Fibroblast of skin of scalp (primary cell): ENCODE data around the gene ULK4.

ENCODE experiments used
- DNase-seq: peaks from one replicate; pipeline ENCODE4 v3.0.0-alpha.2; 2013

The ULK4 gene

DNA sequence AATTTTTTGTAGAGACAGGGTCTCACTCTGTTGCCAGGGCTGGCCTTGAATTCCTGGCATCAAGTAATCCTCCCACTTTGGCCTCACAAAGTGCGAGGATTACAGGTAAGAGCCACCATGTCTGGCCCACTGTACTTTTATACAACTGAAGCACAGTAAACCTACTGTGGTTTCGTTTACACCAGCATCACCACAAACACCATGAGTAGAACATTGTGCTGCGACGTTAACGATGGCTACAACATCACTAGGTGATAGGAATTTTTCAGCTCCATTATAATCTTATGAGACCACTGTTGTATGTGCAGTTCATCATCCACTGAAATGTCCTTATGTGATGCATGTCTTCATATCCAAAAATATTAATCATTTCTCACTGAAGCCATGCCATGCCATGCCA, 750.9 kb downstream of the ULK4 start:
- DNase-seq = no peak

DNA sequence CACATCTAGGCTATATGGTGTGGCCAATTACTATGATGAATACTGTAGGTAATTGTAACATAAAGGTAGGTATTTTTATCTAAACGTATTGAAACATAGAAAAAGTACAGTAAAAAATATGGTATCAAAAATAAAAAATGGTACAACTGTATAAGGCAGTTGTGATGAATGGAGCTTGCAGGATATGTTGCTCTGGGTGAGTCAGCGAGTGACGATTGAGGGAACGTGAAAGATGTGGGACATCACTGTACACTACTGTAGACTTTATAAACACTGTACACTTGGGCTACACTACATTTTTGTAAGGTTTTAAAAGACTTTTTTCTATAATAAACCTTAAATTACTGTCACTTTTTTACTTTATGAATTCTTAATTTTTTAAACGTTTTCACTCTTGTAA, 752.3 kb downstream of the ULK4 start:
- DNase-seq = no peak

DNA sequence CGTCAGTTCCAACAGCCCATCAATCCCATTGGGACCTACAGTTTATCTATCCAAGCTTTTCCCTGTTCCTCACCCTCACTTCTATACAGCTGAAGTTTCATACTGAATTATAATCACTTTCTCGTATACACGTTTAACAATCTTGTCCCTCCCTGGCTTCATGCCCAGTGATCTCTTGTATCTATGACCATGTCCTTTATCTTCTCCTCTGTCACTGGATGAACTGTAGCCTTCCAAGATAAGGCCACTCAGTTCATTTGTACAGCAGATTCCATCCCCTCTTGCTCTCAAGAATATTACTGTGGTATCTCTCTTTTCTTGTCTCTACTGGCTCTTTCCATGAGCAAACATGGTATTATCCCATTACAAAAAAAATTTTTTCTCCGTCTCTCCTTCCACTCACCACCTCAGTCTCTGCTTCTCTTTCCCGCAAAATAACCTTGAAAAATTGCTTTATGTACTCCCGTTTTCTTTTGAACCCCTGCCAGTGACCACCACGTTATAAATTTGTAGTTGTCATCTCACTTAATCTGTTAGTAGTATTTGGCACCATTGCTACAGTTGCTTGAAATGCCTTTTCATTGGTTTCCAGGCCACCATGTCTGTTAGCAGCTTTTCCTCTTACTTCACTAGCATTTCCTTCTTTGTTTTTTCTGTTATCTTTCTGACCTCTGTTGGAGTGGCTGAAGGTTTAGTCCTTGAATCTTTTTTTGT, 753.2 kb downstream of the ULK4 start:
- no peak for DNase-seq

DNA sequence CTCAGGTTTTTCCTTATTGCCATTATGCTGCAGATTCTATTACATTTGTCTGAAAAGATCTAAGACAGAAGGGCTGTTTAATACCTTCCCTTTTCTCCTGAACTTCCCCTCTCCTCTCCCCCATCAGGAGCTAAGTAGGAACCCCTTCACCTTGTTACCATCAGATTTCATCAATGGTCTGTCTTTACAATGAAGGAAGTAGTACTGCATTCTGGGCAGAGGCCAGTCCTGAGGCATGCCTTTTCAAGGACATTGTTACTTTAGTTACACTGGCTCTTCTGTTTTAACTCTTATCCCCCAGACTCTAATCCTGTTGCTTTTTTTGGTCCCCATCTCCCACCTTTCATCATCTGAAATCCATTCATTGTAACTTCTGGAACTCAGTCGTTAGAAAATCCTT, 754.5 kb downstream of the ULK4 start:
- no peak for DNase-seq

DNA sequence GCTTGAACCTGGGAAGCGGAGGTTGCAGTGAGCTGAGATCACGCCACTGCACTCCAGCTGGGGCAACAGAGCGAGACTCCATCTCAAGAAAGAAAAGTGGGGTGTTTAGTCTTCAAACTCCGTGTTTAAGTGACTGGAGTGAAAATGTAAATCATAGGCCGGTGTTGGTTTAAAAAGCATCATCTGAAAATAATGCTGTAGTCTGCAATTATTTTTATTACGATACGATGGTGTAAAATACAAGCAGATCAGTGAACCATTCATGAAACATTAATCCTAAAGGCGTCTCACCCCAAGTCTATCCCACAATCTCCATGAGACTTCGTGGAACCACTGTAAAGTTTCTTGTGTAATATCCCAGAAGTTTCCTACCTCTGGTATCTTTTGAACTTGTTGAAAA, 756.3 kb downstream of the ULK4 start:
- DNase-seq = no peak

DNA sequence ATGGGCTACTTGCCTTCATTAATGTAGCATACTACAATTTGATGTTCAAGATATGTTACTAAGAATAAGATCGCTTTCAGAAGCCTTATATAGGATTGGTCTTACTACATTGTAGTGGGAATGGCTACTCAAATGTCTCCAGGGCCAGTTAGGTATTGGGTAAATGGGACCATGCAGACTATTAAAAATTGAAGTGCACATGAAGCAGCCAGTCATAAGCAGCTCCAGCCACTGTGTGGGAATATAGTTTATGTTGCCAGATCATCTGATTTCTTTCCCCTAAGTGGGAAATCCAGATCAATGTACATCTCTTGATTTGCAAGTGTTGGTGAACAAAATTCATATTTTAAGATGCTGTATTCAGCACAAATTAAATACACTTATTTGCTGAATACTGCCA, 757.5 kb downstream of the ULK4 start:
- DNase-seq = no peak

DNA sequence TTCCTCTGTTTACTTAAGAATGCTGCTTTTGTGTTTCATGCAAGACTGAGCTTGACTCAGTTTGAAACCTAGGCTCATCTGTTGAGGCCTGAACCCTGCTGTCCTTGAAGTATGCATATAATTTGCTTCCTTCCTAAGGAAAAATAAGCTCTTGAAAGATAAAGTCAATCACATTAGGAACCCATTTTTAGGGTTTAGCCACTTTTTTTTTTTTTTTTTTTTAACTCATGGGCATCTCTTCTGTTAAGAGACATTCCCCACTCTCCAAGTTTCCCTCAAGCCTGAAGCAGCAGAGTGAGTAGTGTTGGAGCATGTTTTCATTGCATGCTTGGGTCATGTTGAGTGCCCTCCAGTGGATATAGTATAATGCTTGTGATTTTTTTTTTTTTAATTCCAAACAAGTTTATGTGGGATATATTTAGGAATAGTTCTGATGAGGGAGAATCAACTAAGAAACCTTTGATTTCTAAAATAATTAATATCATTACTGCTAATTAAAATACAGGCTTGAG, 759.0 kb downstream of the ULK4 start:
- DNase-seq = peak; percentile 78

DNA sequence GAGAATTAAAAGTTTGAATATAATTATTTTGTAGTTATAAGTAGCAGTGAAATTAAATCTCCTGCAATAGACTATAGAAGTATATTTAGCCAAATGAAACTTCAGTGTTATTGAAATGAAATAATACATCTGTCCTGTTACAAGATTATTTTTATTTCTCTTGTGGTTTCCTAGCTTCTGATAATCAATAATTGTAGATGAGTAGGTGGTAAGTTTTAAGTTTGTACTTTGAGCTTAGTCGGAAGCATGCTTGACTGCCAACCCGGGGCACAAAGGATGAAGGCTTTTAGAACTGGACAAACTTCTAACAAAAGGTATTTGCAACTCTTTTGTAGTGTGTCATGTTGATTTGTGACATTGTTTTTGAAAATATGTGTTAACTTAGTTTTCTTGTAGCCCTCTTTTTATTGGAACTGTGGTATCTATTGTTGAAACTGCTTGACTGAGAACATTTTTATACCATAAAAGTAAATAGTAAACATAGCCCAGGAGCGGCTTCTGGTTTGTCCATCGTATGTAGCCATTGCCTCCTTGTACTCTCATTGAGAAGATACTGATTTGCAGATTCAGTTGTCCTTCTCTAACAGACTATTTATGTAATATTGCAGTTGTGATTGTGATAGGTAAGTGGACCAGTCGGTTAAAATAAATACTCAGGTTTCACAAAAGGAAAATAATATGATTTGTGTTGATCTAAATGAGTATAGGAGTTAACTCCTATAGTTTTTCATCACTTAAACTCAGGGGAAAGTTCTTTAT, 759.6 kb downstream of the ULK4 start:
- no peak for DNase-seq

DNA sequence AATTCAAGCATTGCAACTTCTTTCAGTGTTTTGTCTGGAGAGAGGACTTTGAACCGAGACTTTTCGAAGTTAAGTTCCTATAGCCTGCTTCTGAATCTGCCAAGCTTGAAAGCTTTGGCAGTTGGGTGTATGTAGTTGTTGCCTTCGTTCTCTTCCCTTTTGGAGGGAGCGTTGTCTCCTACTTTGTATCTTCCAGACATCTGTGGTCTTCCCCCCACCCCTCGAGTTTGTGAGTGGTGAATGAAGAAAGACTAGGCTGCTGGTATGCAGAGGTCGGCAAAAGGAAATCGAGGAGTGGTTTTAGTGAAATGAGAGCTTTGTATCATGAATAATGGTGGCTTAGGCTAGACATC, 761.3 kb downstream of the ULK4 start:
- DNase-seq = peak; percentile 69

DNA sequence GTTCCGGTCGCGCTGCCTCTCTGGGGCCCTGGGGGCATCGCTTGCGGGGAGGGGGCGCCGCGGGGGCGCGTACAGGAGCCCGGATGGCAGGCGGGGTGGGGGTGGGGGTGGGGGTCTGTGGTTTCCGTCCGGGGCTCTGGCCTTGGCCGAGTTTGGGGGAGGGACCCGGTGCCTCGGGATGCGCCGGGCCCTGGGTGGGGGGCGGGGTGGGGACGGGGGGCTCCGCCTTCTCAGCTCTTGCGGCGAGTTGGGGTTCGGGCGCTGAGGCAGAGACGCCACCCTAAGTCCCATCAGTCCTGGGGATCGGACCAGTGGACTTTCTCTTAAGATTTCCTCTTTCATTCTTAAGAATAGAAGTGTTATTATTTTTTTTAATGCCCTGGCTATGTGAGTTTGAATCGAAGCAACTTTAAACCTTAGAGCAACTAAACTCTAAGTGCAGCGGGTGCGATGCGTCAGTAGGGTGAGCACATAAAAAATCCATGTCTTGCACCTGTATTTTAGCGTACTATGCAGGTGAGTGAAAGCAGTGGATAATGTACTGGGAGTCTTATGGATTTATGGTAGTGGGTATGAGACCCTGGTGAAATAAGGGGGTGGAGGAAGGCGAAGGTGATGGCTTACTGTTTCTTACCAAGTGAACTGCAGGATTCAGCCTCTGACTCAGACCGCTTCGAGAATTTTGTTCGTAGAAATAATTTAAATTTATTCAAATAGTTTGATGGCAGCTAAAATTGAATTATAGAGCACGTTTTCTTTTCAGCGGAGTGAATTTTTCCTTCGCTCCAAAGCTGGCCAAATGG, 761.8 kb downstream of the ULK4 start:
- DNase-seq = peak; percentile 38

DNA sequence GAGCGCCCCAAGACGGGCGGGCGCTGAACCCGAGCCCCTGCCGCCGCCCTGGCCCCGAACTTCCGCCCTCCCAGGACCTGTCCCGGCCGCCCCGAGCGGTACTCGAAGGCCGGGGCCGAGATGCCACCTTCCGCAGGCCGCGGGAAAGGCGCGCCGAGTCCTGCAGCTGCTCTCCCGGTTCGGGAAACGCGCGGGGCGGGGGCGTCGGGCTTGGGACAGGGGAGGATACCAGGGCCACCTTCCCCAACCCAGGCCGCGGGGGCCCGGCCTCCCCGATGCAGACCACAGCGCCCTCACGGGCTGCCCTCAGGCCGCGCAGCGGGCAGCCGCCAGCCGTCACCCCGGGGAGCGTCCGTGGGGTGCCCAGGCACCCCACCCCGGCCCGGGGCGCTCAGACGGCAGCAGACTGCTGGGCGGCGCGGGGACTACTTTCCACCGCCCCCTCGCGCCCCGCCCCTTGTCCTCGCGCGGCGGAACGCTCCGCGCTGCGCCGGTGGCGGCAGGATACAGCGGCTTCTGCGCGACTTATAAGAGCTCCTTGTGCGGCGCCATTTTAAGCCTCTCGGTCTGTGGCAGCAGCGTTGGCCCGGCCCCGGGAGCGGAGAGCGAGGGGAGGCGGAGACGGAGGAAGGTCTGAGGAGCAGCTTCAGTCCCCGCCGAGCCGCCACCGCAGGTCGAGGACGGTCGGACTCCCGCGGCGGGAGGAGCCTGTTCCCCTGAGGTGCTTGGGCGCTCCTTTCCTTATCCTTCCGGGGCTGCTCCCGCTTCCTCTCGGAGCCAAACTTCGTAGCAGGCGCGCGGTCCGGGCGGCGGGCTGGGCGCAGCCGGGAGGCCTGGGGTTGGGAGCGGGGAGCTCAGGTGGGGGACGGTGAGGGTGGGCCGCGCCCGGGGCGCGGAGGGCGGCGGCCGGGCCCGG, 762.7 kb downstream of the ULK4 start, which contains the start of gene CTNNB1:
Gene CTNNB1 (plus strand): TSS at position 556 of the 916 bp plus-strand sequence. CDS start 24,564 bp downstream, outside the sequence.
- peak; percentile 97 for DNase-seq

DNA sequence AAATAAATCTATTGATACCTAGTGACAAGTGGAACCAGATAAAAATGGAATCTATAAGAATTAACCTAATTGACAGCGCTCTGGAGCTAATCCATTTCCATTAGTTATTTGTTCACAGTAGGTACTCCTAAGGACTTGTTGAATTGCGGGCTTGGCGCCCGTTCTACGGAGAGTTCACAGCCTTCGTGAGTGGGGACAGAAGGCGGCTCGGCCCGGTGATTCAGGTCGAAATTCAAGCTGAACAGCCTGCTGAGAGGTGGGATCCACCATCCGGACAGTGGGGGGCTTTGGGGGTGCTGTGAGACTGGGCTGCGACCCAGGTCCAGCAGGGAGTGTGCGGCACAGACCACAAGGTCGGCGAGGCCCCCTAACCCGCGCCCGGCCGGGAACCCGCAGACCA, 763.4 kb downstream of the ULK4 start:
- no peak for DNase-seq

DNA sequence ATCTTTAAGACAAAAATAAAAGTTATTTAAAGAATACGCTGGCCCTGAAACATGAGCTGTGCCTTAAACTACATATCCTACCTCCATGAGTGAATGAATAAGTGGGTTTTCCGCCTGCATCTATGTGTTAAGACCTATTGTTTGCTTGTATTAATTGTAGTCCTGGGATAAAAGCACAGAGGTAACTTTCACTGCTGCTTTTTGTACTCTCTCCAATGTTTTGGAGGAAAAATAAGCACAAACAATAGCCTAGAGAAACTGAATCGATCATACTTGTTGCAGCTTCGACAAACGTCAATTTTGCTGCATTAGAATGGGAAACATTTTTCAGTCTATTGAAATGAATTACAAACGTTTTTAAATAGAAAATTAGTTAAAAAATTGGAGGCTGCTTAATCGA, 763.9 kb downstream of the ULK4 start:
- DNase-seq = no peak
